SK-N-SH (cell line): ENCODE data around the gene AP1S3. TPM values are rescaled to one million over a fixed set of nuclear protein-coding genes. Genes with fewer than 3 reads are reported as not detected.

Source experiments
- CTCF ChIA-PET: fragments of 300-600, 350-600 bp; formaldehyde crosslinking; extraction: SDS; loops from one replicate; lab custom pipeline; 2021; lab: Yijun Ruan, JAX
- POLR2A ChIA-PET: fragments of 350-600 bp; sonication (Branson Sonifier 250); formaldehyde crosslinking; extraction: SDS; loops from one replicate; lab custom pipeline; 2020; ENCODE audit warnings: antibody characterized with exemption, inconsistent platforms; lab: Yijun Ruan, JAX
- DNase-seq: peaks from one replicate; pipeline ENCODE4 v3.0.0; 2012
- H2AFZ ChIP-seq: fragments of 200-600 bp; sonication (generic); 2 replicates; pipeline ENCODE4 v1.8.1; 2016; ENCODE audit warnings: antibody characterized with exemption, mild to moderate bottlenecking, low read depth
- H3F3A ChIP-seq: fragments of 200-600 bp; sonication (generic); replicated peaks from 2 replicates; pipeline ENCODE3; 2016; ENCODE audit warnings: antibody characterized with exemption, mild to moderate bottlenecking; ENCODE audit not compliant: insufficient read depth
- H3K27ac ChIP-seq, 2 experiments: fragments of 200-500 bp in 1 of 2; fragments of 200-600 bp in 1 of 2; sonication (Bioruptor generic) in 1 of 2; sonication (generic), shearing (Covaris generic) in 1 of 2; 2 replicates each; pipeline versions ENCODE4 v1.5.1 to v1.6.1; 2014 to 2016; ENCODE audit warnings: low read depth in 2 of 2, inconsistent platforms in 1 of 2, low read length in 1 of 2, mild to moderate bottlenecking in 1 of 2, mixed read lengths in 1 of 2
- H3K27me3 ChIP-seq: fragments of 200-600 bp; sonication (generic), shearing (Covaris generic); 2 replicates; pipeline ENCODE4 v1.6.1; 2016; ENCODE audit warnings: mixed run types; ENCODE audit not compliant: insufficient read depth
- H3K36me3 ChIP-seq, 2 experiments: fragments of 200-500 bp in 1 of 2; fragments of 200-600 bp in 1 of 2; sonication (Bioruptor generic) in 1 of 2; sonication (generic) in 1 of 2; replicated peaks in 1 of 2; 2 replicates each; pipeline versions ENCODE3 to v1.5.1; 2014 to 2016; ENCODE audit warnings: low read length in 1 of 2, mild to moderate bottlenecking in 1 of 2; ENCODE audit not compliant: insufficient read depth in 2 of 2, control insufficient read depth in 1 of 2
- H3K4me1 ChIP-seq, 2 experiments: fragments of 200-500 bp in 1 of 2; fragments of 200-600 bp in 1 of 2; sonication (Bioruptor generic) in 1 of 2; sonication (generic), shearing (Covaris generic) in 1 of 2; 2 replicates each; pipeline versions ENCODE4 v1.5.1 to v1.6.1; 2014 to 2016; ENCODE audit warnings: low read depth in 1 of 2, low read length in 1 of 2, mixed run types in 1 of 2; ENCODE audit not compliant: insufficient read depth in 2 of 2, control insufficient read depth in 1 of 2
- H3K4me2 ChIP-seq: fragments of 200-600 bp; sonication (generic), shearing (Covaris generic); 2 replicates; pipeline ENCODE4 v1.6.1; 2017; ENCODE audit warnings: mixed run types
- H3K4me3 ChIP-seq, 2 experiments: fragments of 200-500 bp in 1 of 2; fragments of 200-600 bp in 1 of 2; sonication (Bioruptor generic) in 1 of 2; sonication (generic), shearing (Covaris generic) in 1 of 2; 2 replicates each; pipeline versions ENCODE4 v1.5.1 to v1.8.1; 2014 to 2016; ENCODE audit warnings: low read depth in 2 of 2, inconsistent platforms in 1 of 2, low read length in 1 of 2, mild to moderate bottlenecking in 1 of 2, mixed read lengths in 1 of 2, moderate library complexity in 1 of 2
- H3K79me2 ChIP-seq: fragments of 200-600 bp; sonication (generic); 2 replicates; pipeline ENCODE4 v1.8.1; 2017; ENCODE audit warnings: mild to moderate bottlenecking; ENCODE audit not compliant: insufficient read depth
- H3K9ac ChIP-seq: fragments of 200-600 bp; sonication (generic); 2 replicates; pipeline ENCODE4 v1.6.1; 2017; ENCODE audit warnings: mixed run types
- H3K9me2 ChIP-seq: fragments of 200-600 bp; sonication (generic); 2 replicates; pipeline ENCODE4 v1.6.1; 2017; ENCODE audit warnings: mixed run types
- H3K9me3 ChIP-seq: fragments of 200-600 bp; sonication (generic); 2 replicates; pipeline ENCODE4 v1.6.1; 2017; ENCODE audit warnings: mixed run types, mild to moderate bottlenecking, moderate library complexity
- H4K20me1 ChIP-seq: fragments of 200-600 bp; sonication (generic); 2 replicates; pipeline ENCODE4 v1.6.1; 2017; ENCODE audit warnings: mild to moderate bottlenecking, mixed run types; ENCODE audit not compliant: insufficient read depth
- CTCF ChIP-seq: fragments of 200-600 bp; sonication (generic); IDR thresholded peaks from 2 replicates; pipeline ENCODE4 v1.6.1; 2017; ENCODE audit warnings: antibody characterized with exemption, mild to moderate bottlenecking, moderate library complexity
- ELF1 ChIP-seq: IDR thresholded peaks from 2 replicates; pipeline ENCODE4 v1.4.0; 2012
- EZH2phosphoT487 ChIP-seq: fragments of 200-600 bp; sonication (generic); IDR thresholded peaks from 2 replicates; pipeline ENCODE4 v1.6.1; 2017; ENCODE audit warnings: low read depth, mixed run types, mild to moderate bottlenecking, antibody characterized with exemption, moderate library complexity, borderline replicate concordance
- FOSL2 ChIP-seq: IDR thresholded peaks from 2 replicates; pipeline ENCODE4 v1.4.0; 2012; ENCODE audit warnings: low read depth, mild to moderate bottlenecking, moderate library complexity, borderline replicate concordance
- GABPA ChIP-seq: IDR thresholded peaks from 2 replicates; pipeline ENCODE4 v1.4.0; 2012; ENCODE audit warnings: low read depth, mild to moderate bottlenecking
- GATA2 ChIP-seq: sonication (generic); formaldehyde crosslinking; IDR thresholded peaks from 2 replicates; pipeline ENCODE4 v1.5.0; 2020; ENCODE audit warnings: mild to moderate bottlenecking, missing genetic modification reagents
- JUND ChIP-seq: IDR thresholded peaks from 2 replicates; pipeline ENCODE4 v1.4.0; 2012
- MEF2A ChIP-seq: IDR thresholded peaks from 2 replicates; pipeline ENCODE4 v1.4.0; 2012; ENCODE audit warnings: low read depth, borderline replicate concordance
- MXI1 ChIP-seq: IDR thresholded peaks from 2 replicates; pipeline ENCODE4 v1.6.1; 2012; ENCODE audit warnings: mild to moderate bottlenecking, low read depth, low read length, improper control_type of control experiment
- NFIC ChIP-seq: IDR thresholded peaks from 2 replicates; pipeline ENCODE4 v1.4.0; 2012; ENCODE audit warnings: borderline replicate concordance
- NRF1 ChIP-seq: IDR thresholded peaks from 2 replicates; pipeline ENCODE4 v1.6.1; 2012; ENCODE audit warnings: low read depth, mild to moderate bottlenecking, low read length
- POLR2AphosphoS5 ChIP-seq: IDR thresholded peaks from 2 replicates; pipeline ENCODE4 v1.6.1; 2012; ENCODE audit warnings: low read depth, low read length
- RAD21 ChIP-seq: IDR thresholded peaks from 2 replicates; pipeline ENCODE4 v1.6.1; 2012; ENCODE audit warnings: mild to moderate bottlenecking, low read length
- REST ChIP-seq: IDR thresholded peaks from 2 replicates; pipeline ENCODE4 v1.6.1; 2012; ENCODE audit warnings: mild to moderate bottlenecking, low read depth, low read length, moderate library complexity
- RFX5 ChIP-seq: IDR thresholded peaks from 2 replicates; pipeline ENCODE4 v1.6.1; 2012; ENCODE audit warnings: mild to moderate bottlenecking, improper control_type of control experiment, low read length
- RXRA ChIP-seq: IDR thresholded peaks from 2 replicates; pipeline ENCODE4 v1.4.0; 2012; ENCODE audit warnings: low read depth, mild to moderate bottlenecking, borderline replicate concordance
- SIN3A ChIP-seq: IDR thresholded peaks from 2 replicates; pipeline ENCODE4 v1.6.1; 2012; ENCODE audit warnings: low read depth, mild to moderate bottlenecking, low read length, moderate library complexity, borderline replicate concordance
- SMC3 ChIP-seq: IDR thresholded peaks from 2 replicates; pipeline ENCODE4 v1.6.1; 2012; ENCODE audit warnings: low read depth, low read length, improper control_type of control experiment
- TAF1 ChIP-seq: IDR thresholded peaks from 2 replicates; pipeline ENCODE4 v1.6.1; 2012; ENCODE audit warnings: low read depth, mild to moderate bottlenecking, low read length, moderate library complexity, borderline replicate concordance
- TCF12 ChIP-seq: IDR thresholded peaks from 2 replicates; pipeline ENCODE4 v1.4.0; 2012
- USF1 ChIP-seq: IDR thresholded peaks from 2 replicates; pipeline ENCODE4 v1.4.0; 2012; ENCODE audit warnings: low read depth, borderline replicate concordance
- USF2 ChIP-seq: fragments of 150-350 bp; IDR thresholded peaks from 2 replicates; pipeline ENCODE4 v1.6.1; 2017; ENCODE audit warnings: antibody characterized with exemption, low read length, low read depth, borderline replicate concordance
- WGBS: methylation state at CpG from one replicate; pipeline ENCODE4 v1.1.6; 2017; ENCODE audit warnings: low lambda C conversion rate; 5-methylcytosine and 5-hydroxymethylcytosine counted together
- polyA plus RNA-seq, 3 experiments: library from polyadenylated mRNA; depleted of rRNA; stranded (reverse); fragments of >200 nt; gene quantifications; 2 replicates each; pipeline ENCODE4 v1.2.3, GENCODE V29; 2012
- TF ChIP-seq, protein P1 (sequence below): IDR thresholded peaks from 2 replicates; pipeline ENCODE4 v1.4.0; 2012; ENCODE audit warnings: low read depth, borderline replicate concordance
- TF ChIP-seq, protein P2 (sequence below): IDR thresholded peaks from 2 replicates; pipeline ENCODE4 v1.4.0; 2012; ENCODE audit warnings: low read depth
- TF ChIP-seq, protein P3 (sequence below): fragments of 150-350 bp; IDR thresholded peaks from 2 replicates; pipeline ENCODE4 v1.6.1; 2016; ENCODE audit warnings: mild to moderate bottlenecking, low read depth, low read length

Gene AP1S3
- polyA plus RNA-seq, 1 of the 3 experiments (the other 2 are of a cell fraction) = 4.8 TPM

DNA sequence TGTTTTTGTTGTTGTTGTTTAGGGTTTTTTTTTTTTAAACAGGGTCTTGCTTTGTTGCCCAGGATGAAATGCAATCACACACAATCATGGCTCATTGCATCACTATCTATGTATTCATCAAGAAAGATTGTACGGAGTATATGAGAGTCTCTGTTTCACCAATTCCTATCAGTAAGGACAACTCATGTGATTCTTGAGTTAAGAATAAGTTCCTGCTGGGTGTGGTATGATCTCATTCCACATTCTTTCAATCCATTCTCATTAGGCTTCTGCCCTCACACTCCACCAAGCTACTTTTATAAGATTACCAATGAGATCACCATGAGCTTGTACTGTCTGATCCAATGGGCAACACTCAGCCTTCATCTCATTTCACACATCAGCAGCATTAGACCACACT, 9.1 kb upstream of the AP1S3 start:
- Histone ChIP-seq H3K9me3 (no peaks in the 10 kb centered on the region), H3K4me1 (peaks cover 0 to 7% of the 10 kb centered on the region in 2 experiments; a peak in 1 of 4 replicates), H3K4me2 (no peak overlapping the region), H3K27me3 (no peaks in the 10 kb centered on the region), H4K20me1 (no peaks in the 10 kb centered on the region), H3K36me3 (peaks cover 0 to 6% of the 10 kb centered on the region in 2 experiments), H3F3A (peaks cover 6% of the 10 kb centered on the region), H2AFZ (no peak overlapping the region), H3K27ac (peak overlapping the region in 1 of 2 experiments; percentile 75; a peak in 2 of 4 replicates), H3K79me2 (no peaks in the 10 kb centered on the region), H3K9me2 (no peaks in the 10 kb centered on the region), H3K9ac (no peak overlapping the region), H3K4me3 (no peak overlapping the region)
- ChIA-PET POLR2A (no interaction called here), CTCF (no interaction called here)
- WGBS = 17% methylated on average over 1 of the region's 1 CpG
- DNase-seq = no peak
- TF ChIP-seq REST = no peak
- no peak for TF ChIP-seq RAD21
- no peak for TF ChIP-seq MXI1
- TF ChIP-seq TCF12 = peak; percentile 43; the same call in 1 of the 2 replicates
- no peak for TF ChIP-seq NFIC
- TF ChIP-seq RFX5 = no peak
- no peak for TF ChIP-seq USF2
- no peak for TF ChIP-seq ELF1
- TF ChIP-seq, protein P1, sequence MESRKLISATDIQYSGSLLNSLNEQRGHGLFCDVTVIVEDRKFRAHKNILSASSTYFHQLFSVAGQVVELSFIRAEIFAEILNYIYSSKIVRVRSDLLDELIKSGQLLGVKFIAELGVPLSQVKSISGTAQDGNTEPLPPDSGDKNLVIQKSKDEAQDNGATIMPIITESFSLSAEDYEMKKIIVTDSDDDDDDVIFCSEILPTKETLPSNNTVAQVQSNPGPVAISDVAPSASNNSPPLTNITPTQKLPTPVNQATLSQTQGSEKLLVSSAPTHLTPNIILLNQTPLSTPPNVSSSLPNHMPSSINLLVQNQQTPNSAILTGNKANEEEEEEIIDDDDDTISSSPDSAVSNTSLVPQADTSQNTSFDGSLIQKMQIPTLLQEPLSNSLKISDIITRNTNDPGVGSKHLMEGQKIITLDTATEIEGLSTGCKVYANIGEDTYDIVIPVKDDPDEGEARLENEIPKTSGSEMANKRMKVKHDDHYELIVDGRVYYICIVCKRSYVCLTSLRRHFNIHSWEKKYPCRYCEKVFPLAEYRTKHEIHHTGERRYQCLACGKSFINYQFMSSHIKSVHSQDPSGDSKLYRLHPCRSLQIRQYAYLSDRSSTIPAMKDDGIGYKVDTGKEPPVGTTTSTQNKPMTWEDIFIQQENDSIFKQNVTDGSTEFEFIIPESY = no peak
- TF ChIP-seq NRF1 = no peak
- TF ChIP-seq EZH2phosphoT487 = no peak
- no peak for TF ChIP-seq MEF2A
- TF ChIP-seq FOSL2 = peak; percentile 60; the same call in 1 of the 2 replicates
- TF ChIP-seq GATA2 (CRISPR knock-in tag) = no peak
- TF ChIP-seq USF1 = no peak
- TF ChIP-seq, protein P2, sequence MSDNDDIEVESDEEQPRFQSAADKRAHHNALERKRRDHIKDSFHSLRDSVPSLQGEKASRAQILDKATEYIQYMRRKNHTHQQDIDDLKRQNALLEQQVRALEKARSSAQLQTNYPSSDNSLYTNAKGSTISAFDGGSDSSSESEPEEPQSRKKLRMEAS = no peak
- TF ChIP-seq TAF1 = no peak
- no peak for TF ChIP-seq SMC3
- no peak for TF ChIP-seq CTCF
- TF ChIP-seq SIN3A = no peak
- TF ChIP-seq, protein P3, sequence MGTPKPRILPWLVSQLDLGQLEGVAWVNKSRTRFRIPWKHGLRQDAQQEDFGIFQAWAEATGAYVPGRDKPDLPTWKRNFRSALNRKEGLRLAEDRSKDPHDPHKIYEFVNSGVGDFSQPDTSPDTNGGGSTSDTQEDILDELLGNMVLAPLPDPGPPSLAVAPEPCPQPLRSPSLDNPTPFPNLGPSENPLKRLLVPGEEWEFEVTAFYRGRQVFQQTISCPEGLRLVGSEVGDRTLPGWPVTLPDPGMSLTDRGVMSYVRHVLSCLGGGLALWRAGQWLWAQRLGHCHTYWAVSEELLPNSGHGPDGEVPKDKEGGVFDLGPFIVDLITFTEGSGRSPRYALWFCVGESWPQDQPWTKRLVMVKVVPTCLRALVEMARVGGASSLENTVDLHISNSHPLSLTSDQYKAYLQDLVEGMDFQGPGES = no peak
- TF ChIP-seq POLR2AphosphoS5 = no peak
- TF ChIP-seq RXRA = no peak
- TF ChIP-seq JUND = peak; percentile 43
- TF ChIP-seq GABPA = no peak
